Panc1 (cell line): ENCODE results near the gene ZBTB20. TPM values are rescaled to one million over a fixed set of nuclear protein-coding genes. Genes with fewer than 3 reads are reported as not detected.

Source experiments
- ATAC-seq: fragments of 200-7000 bp; cut with Tn5 transposase; 2 replicates; pipeline ENCODE4 v1.9.1; 2020; ENCODE audit warnings: mild to moderate bottlenecking, moderate library complexity
- BruUV-seq: library from RNA; stranded (reverse); fragments of 400-500 nt; replicated peaks from 2 replicates; lab custom pipeline; 2021; lab: Mats Ljungman, UMichigan
- CTCF ChIA-PET: fragments of 300-600 bp; sonication (Branson Sonifier 250); formaldehyde crosslinking; loops from one replicate; lab custom pipeline; 2022; ENCODE audit warnings: antibody characterized with exemption; lab: Charles Lee
- POLR2A ChIA-PET: fragments of 300-600 bp; sonication (Branson Sonifier 250); formaldehyde crosslinking; loops from one replicate; lab custom pipeline; 2022; ENCODE audit warnings: antibody characterized with exemption; lab: Charles Lee
- DNase-seq: peaks from one replicate; pipeline ENCODE4 v3.0.0-alpha.2; 2010; ENCODE audit warnings: low read depth, low spot score
- H3K27ac ChIP-seq: 2 replicates; pipeline ENCODE4 v1.5.1; 2011; ENCODE audit warnings: mild to moderate bottlenecking, low read length, inconsistent platforms
- H3K27me3 ChIP-seq: fragments of 200-500 bp; sonication (Bioruptor generic); 2 replicates; pipeline ENCODE4 v1.6.0; 2014; ENCODE audit warnings: low read length, inconsistent platforms; ENCODE audit not compliant: control insufficient read depth, insufficient read depth
- H3K36me3 ChIP-seq: fragments of 200-500 bp; sonication (Bioruptor generic); 2 replicates; pipeline ENCODE4 v1.5.1; 2014; ENCODE audit warnings: inconsistent platforms, mild to moderate bottlenecking, low read length, moderate library complexity; ENCODE audit not compliant: control insufficient read depth, insufficient read depth
- H3K4me1 ChIP-seq: 2 replicates; pipeline ENCODE4 v1.5.1; 2011; ENCODE audit warnings: inconsistent platforms, mild to moderate bottlenecking, low read length, moderate library complexity; ENCODE audit not compliant: control insufficient read depth, insufficient read depth
- H3K4me3 ChIP-seq, 2 experiments: 2 replicates each; pipeline ENCODE4 v1.5.1; 2011 to 2012; ENCODE audit warnings: low read depth in 2 of 2, low read length in 2 of 2, mild to moderate bottlenecking in 2 of 2, inconsistent platforms in 1 of 2, moderate library complexity in 1 of 2
- H3K9me3 ChIP-seq: fragments of 200-500 bp; sonication (Bioruptor generic); 2 replicates; pipeline ENCODE4 v1.5.1; 2014; ENCODE audit warnings: low read depth, mild to moderate bottlenecking, inconsistent platforms, low read length, moderate library complexity; ENCODE audit not compliant: control insufficient read depth, insufficient read depth
- CTCF ChIP-seq: fragments of 450-650 bp; IDR thresholded peaks from 2 replicates; pipeline ENCODE4 v1.5.1; 2017; ENCODE audit warnings: mild to moderate bottlenecking
- POLR2AphosphoS5 ChIP-seq: IDR thresholded peaks from 2 replicates; pipeline ENCODE4 v1.6.1; 2012; ENCODE audit warnings: mild to moderate bottlenecking, low read depth, low read length, moderate library complexity
- REST ChIP-seq, 2 experiments: IDR thresholded peaks; 2 replicates each; pipeline ENCODE4 v1.6.1; 2011 to 2012; ENCODE audit warnings: low read depth in 2 of 2, control low read depth in 1 of 2, low read length in 1 of 2, mild to moderate bottlenecking in 1 of 2, moderate library complexity in 1 of 2; ENCODE audit not compliant: insufficient read depth in 1 of 2
- SIN3A ChIP-seq: IDR thresholded peaks from 2 replicates; pipeline ENCODE4 v1.6.1; 2012; ENCODE audit warnings: low read depth, mild to moderate bottlenecking, low read length, moderate library complexity, borderline replicate concordance; ENCODE audit not compliant: insufficient read depth
- TCF7L2 ChIP-seq: IDR thresholded peaks from 2 replicates; pipeline ENCODE4 v1.6.1; 2011; ENCODE audit warnings: mild to moderate bottlenecking, low read depth, low read length, inconsistent platforms
- in situ Hi-C: cut with HindIII; loops from 2 replicates; pipeline ENCODE4 v1.10.0; 2016; ENCODE audit warnings: low sequenced_read_pairs, low pct_unique_long_range_greater_than_20kb
- intact Hi-C: fragments of 100-400 bp; cut with micrococcal nuclease; formaldehyde crosslinking; loops from one replicate; pipeline ENCODE4 v1.10.0; 2022; ENCODE audit not compliant: unreplicated experiment
- total RNA-seq: library from RNA; stranded (reverse); gene quantifications from one replicate; pipeline ENCODE4 v1.2.1, GENCODE V29; 2021; ENCODE audit not compliant: unreplicated experiment

The ZBTB20 gene
- total RNA-seq, 1 experiment from 2014 or later = 4.1 TPM

DNA sequence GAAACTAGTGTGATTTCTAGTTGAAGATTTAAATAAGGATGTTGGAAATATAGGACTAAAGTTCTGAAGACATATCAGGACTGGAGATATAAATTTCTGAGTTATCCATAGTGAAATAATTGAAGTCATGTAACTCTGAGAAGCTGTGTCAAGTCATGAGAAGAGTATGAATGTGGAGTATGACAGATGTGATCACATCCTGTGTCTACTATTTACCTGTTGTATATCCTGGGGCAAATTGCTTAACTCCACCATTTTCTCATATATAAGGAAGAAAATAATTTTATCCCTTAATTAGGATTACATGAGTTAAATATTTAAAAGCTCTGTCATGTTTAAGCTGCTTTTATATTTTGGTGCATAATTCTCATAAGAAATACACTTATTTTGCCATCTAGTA is 350.3 kb downstream of the ZBTB20 start:
- H3K27ac ChIP-seq = no peak overlapping the region
- no peaks in the 10 kb centered on the region for H3K27me3 ChIP-seq
- no peak overlapping the region for H3K4me3 ChIP-seq
- no peaks in the 10 kb centered on the region for H3K36me3 ChIP-seq
- ATAC-seq (no peak), DNase-seq (no peak)
- TF ChIP-seq POLR2AphosphoS5 (no peak), CTCF (no peak), SIN3A (no peak), REST (IDR thresholded peaks at IDR 0.05; ENCODE audit: insufficient read depth in 1 of 2, low read depth in 2 of 2, low read length in 1 of 2) (no peak), TCF7L2 (no peak)
- no peaks in the 10 kb centered on the region for H3K9me3 ChIP-seq
- H3K4me1 ChIP-seq = no peaks in the 10 kb centered on the region
- ChIA-PET POLR2A (no interaction called here), CTCF (no interaction called here)
- intact Hi-C loops (no loop called here), in situ Hi-C loops (no loop called here)
- BruUV-seq = no TSS peak

DNA sequence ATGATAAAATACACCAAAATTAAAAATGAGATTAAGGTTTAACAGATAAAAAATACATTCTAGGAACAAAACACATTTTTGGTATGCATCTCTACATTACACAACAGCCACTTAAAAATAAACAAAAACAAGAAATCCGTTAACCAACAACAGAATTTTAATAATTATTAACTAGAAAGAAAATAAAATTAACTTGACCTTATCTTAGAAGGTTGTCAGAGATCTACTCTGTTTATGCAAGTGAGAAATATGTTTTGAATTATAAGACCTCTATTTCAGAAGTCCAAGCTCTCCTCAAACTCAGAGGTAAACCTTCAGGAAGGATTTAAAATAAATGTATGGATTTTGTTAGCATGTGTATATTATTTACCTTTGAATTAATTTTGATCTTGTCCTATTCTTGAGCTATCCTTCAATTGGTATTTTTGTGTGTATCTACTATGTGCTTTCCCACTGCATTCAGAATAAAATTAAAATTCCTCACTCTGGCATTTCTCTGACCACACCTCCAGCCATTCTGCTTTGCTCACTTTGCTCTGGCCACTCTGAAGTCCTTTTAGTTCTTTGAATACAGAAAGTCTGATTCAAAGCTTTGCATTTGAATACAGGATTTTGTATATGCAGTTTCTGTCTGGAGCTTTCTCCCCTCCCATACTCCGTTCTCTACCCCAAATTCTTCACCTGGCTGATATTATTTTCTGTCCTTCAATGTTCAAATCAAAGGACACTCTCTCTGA is 352.0 kb downstream of the ZBTB20 start:
- intact Hi-C loops (no loop called here), in situ Hi-C loops (no loop called here)
- ATAC-seq (no peak), DNase-seq (no peak)
- CTCF ChIA-PET = no interaction called here
- Histone ChIP-seq H3K27ac (no peak overlapping the region), H3K4me1 (no peaks in the 10 kb centered on the region), H3K27me3 (no peaks in the 10 kb centered on the region), H3K36me3 (no peaks in the 10 kb centered on the region), H3K4me3 (no peak overlapping the region), H3K9me3 (no peaks in the 10 kb centered on the region)
- BruUV-seq = no TSS peak
- TF ChIP-seq CTCF (no peak), POLR2AphosphoS5 (no peak), TCF7L2 (no peak), REST (IDR thresholded peaks at IDR 0.05; ENCODE audit: insufficient read depth in 1 of 2, low read depth in 2 of 2, low read length in 1 of 2) (no peak), SIN3A (no peak)
- POLR2A ChIA-PET = no interaction called here
